CD14-positive monocyte (primary cell): ENCODE measurements around the gene RPS6KL1. TPM values are rescaled to one million over a fixed set of nuclear protein-coding genes. Genes with fewer than 3 reads are reported as not detected.
A peak's percentile ranks its signal among the peaks of the same experiment; 100 is the strongest.

Experiments
- DNase-seq, 3 donors: peaks; one replicate each; pipeline ENCODE4 v3.0.0-alpha.2; 2011 to 2022
- H2AFZ ChIP-seq: 2 replicates; pipeline ENCODE4 v1.6.0; 2012; ENCODE audit warnings: mild to moderate bottlenecking, low read depth, low read length, inconsistent platforms; ENCODE audit not compliant: insufficient read depth, poor library complexity, severe bottlenecking
- H3K27ac ChIP-seq, 2 donors: 1 replicate in 1 of 2; 2 replicates in 1 of 2; pipeline ENCODE4 v1.5.1; 2012 to 2013; ENCODE audit warnings: low read length in 2 of 2, control low read depth in 1 of 2, inconsistent platforms in 1 of 2, low read depth in 1 of 2, mild to moderate bottlenecking in 1 of 2
- H3K27me3 ChIP-seq, 2 donors: one replicate each; pipeline versions ENCODE4 v1.6.0 to v1.6.1; 2011 to 2013; ENCODE audit warnings: low read length in 2 of 2; ENCODE audit not compliant: control insufficient read depth in 2 of 2, insufficient read depth in 2 of 2
- H3K36me3 ChIP-seq, 2 donors: replicated peaks in 1 of 2; 1 replicate in 1 of 2; 2 replicates in 1 of 2; pipeline versions ENCODE4 v1.5.1 to v1.6.1; 2012 to 2013; ENCODE audit warnings: low read length in 2 of 2, control low read depth in 1 of 2, inconsistent platforms in 1 of 2, mild to moderate bottlenecking in 1 of 2; ENCODE audit not compliant: insufficient read depth in 2 of 2, control insufficient read depth in 1 of 2
- H3K4me1 ChIP-seq, 2 donors: 1 replicate in 1 of 2; 2 replicates in 1 of 2; pipeline versions ENCODE4 v1.5.1 to v1.6.1; 2012 to 2013; ENCODE audit warnings: low read length in 2 of 2, control low read depth in 1 of 2, inconsistent platforms in 1 of 2, mild to moderate bottlenecking in 1 of 2, moderate library complexity in 1 of 2; ENCODE audit not compliant: insufficient read depth in 2 of 2, control insufficient read depth in 1 of 2
- H3K4me2 ChIP-seq: replicated peaks from 2 replicates; pipeline ENCODE3; 2012; ENCODE audit warnings: low read length, moderate library complexity, mild to moderate bottlenecking; ENCODE audit not compliant: poor library complexity, severe bottlenecking; ENCODE audit errors: extremely low read depth
- H3K4me3 ChIP-seq, 3 experiments: fragments of 200-600 bp in 1 of 3; sonication (generic) in 1 of 3; replicated peaks in 1 of 3; 1 replicate in 2 of 3; 2 replicates in 1 of 3; pipeline ENCODE4 v1.5.1; 2011 to 2013; ENCODE audit warnings: low read length in 3 of 3, mild to moderate bottlenecking in 3 of 3, control low read depth in 2 of 3, low read depth in 2 of 3, inconsistent platforms in 1 of 3, moderate library complexity in 1 of 3
- H3K79me2 ChIP-seq: 2 replicates; pipeline ENCODE4 v1.6.0; 2012; ENCODE audit warnings: mild to moderate bottlenecking, control low read depth, inconsistent platforms, low read length, moderate library complexity; ENCODE audit not compliant: insufficient read depth
- H3K9ac ChIP-seq: 2 replicates; pipeline ENCODE4 v1.6.0; 2017; ENCODE audit warnings: low read length, mild to moderate bottlenecking; ENCODE audit not compliant: insufficient read depth, poor library complexity, severe bottlenecking
- H3K9me3 ChIP-seq, 2 donors: replicated peaks in 1 of 2; 1 replicate in 1 of 2; 2 replicates in 1 of 2; pipeline versions ENCODE4 v1.5.1 to v1.6.1; 2012 to 2013; ENCODE audit warnings: low read length in 2 of 2, control low read depth in 1 of 2; ENCODE audit not compliant: control insufficient read depth in 1 of 2, insufficient read depth in 1 of 2
- H4K20me1 ChIP-seq: 2 replicates; pipeline ENCODE4 v1.6.0; 2012; ENCODE audit warnings: mild to moderate bottlenecking, low read length, control low read depth, moderate library complexity; ENCODE audit not compliant: insufficient read depth
- H3K27ac Mint-ChIP-seq, 7 donors: one replicate each; pipeline ENCODE4 v1.8.0; 2020; ENCODE audit warnings: mild to moderate bottlenecking in 7 of 7, mixed read lengths in 7 of 7, moderate library complexity in 6 of 7, inconsistent platforms in 2 of 7
- H3K27me3 Mint-ChIP-seq, 3 donors: one replicate each; pipeline ENCODE4 v1.8.0; 2021 to 2022; ENCODE audit warnings: low read depth in 3 of 3, mild to moderate bottlenecking in 3 of 3, mixed read lengths in 3 of 3, moderate library complexity in 3 of 3, inconsistent platforms in 1 of 3
- H3K36me3 Mint-ChIP-seq, 2 donors: one replicate each; pipeline ENCODE4 v1.8.0; 2020; ENCODE audit warnings: mixed read lengths in 2 of 2, inconsistent platforms in 1 of 2, mild to moderate bottlenecking in 1 of 2
- H3K4me1 Mint-ChIP-seq: one replicate; pipeline ENCODE4 v1.8.0; 2020; ENCODE audit warnings: mild to moderate bottlenecking, mixed read lengths
- H3K4me3 Mint-ChIP-seq, 2 donors: one replicate each; pipeline ENCODE4 v1.8.0; 2020; ENCODE audit warnings: mild to moderate bottlenecking in 2 of 2, mixed read lengths in 2 of 2, moderate library complexity in 1 of 2
- H3K9me3 Mint-ChIP-seq, 7 donors: one replicate each; pipeline ENCODE4 v1.8.0; 2020 to 2022; ENCODE audit warnings: mixed read lengths in 7 of 7, mild to moderate bottlenecking in 6 of 7, moderate library complexity in 6 of 7, inconsistent platforms in 2 of 7
- CTCF ChIP-seq: fragments of 200-600 bp; IDR thresholded peaks from one replicate; pipeline ENCODE4 v1.8.0; 2022; ENCODE audit warnings: antibody characterized with exemption, mild to moderate bottlenecking
- WGBS: methylation state at CpG from one replicate; pipeline ENCODE4 v1.1.5; 2013; ENCODE audit warnings: missing lambda C conversion rate; ENCODE audit not compliant: insufficient coverage; 5-methylcytosine and 5-hydroxymethylcytosine counted together
- intact Hi-C, 2 donors: fragments of 100-400 bp; cut with micrococcal nuclease; formaldehyde crosslinking; loops; one replicate each; pipeline versions ENCODE4 v1.15.0 to v1.15.1; 2023
- polyA plus RNA-seq, 3 donors: library from polyadenylated mRNA; depleted of rRNA in 1 of 3; unstranded in 2 of 3; stranded (reverse) in 1 of 3; fragments of 300-500 nt in 2 of 3; fragments of >200 nt in 1 of 3; fragmentation: Illumina TruSeq in 2 of 3; gene quantifications; 1 replicate in 2 of 3; 2 replicates in 1 of 3; pipeline ENCODE4 v1.2.3, GENCODE V29; 2012 to 2021

The RPS6KL1 gene
- polyA plus RNA-seq, 3 donors = 0.13 TPM; not detected in 2

GRCh38 chr14:74855945-74856344 is 67.1 kb downstream of the RPS6KL1 start:
- no peaks in the 10 kb centered on the region for H3K79me2 ChIP-seq
- DNase-seq = no peak
- no peak overlapping the region for H3K27ac ChIP-seq
- intact Hi-C loops = no loop called here
- Mint-ChIP-seq H3K9me3 (no peaks in the 10 kb centered on the region), H3K27me3 (peaks cover 0 to 6% (median 0%) of the 10 kb centered on the region in 3 donors), H3K4me3 (no peak overlapping the region), H3K4me1 (peaks cover 7% of the 10 kb centered on the region), H3K27ac (peak overlapping the region in 1 of 7 donors; percentile 46), H3K36me3 (no peaks in the 10 kb centered on the region)
- no peaks in the 10 kb centered on the region for H4K20me1 ChIP-seq
- 47% methylated on average over 3 of the region's 4 CpGs for WGBS
- TF ChIP-seq CTCF = no peak
- no peak overlapping the region for H3K4me2 ChIP-seq
- H3K27me3 ChIP-seq = no peaks in the 10 kb centered on the region
- no peaks in the 10 kb centered on the region for H3K9me3 ChIP-seq
- no peaks in the 10 kb centered on the region for H3K4me1 ChIP-seq
- no peak overlapping the region for H3K4me3 ChIP-seq
- no peaks in the 10 kb centered on the region for H3K36me3 ChIP-seq
- H3K9ac ChIP-seq = no peak overlapping the region
- H2AFZ ChIP-seq = no peak overlapping the region

- TF ChIP-seq CTCF = no peak
- H3K36me3 Mint-ChIP-seq = no peaks in the 10 kb centered on the region
- H2AFZ ChIP-seq = no peak overlapping the region
- no peak overlapping the region for H3K4me3 Mint-ChIP-seq
- no peaks in the 10 kb centered on the region for H3K4me1 ChIP-seq
- H3K79me2 ChIP-seq = no peaks in the 10 kb centered on the region
- no peaks in the 10 kb centered on the region for H3K36me3 ChIP-seq
- H3K9ac ChIP-seq = no peak overlapping the region
- no peaks in the 10 kb centered on the region for H3K9me3 Mint-ChIP-seq
- no peak overlapping the region for H3K27ac Mint-ChIP-seq
- H3K9me3 ChIP-seq = no peaks in the 10 kb centered on the region
- no peaks in the 10 kb centered on the region for H3K27me3 ChIP-seq
- intact Hi-C loops = no loop called here
- H3K27me3 Mint-ChIP-seq = peaks cover 0 to 6% (median 0%) of the 10 kb centered on the region in 3 donors
- no peak overlapping the region for H3K4me2 ChIP-seq
- DNase-seq = no peak
- H4K20me1 ChIP-seq = no peaks in the 10 kb centered on the region
- 80% methylated on average over 5 of the region's 7 CpGs for WGBS
- H3K4me1 Mint-ChIP-seq = peaks cover 7% of the 10 kb centered on the region
- no peak overlapping the region for H3K27ac ChIP-seq
- no peak overlapping the region for H3K4me3 ChIP-seq
Measured at GRCh38 chr14:74855021-74855420, 68.0 kb downstream of the RPS6KL1 start.

Other genes with a start within 250 kb of the RPS6KL1 start
- 10 to 100 TPM; 12.5 to 23.3 (median 20.0) TPM for gene AREL1, start 210.2 kb downstream of the RPS6KL1 start, polyA plus RNA-seq
- 10 to 100 TPM; 14.8 to 22.6 (median 17.5) TPM for gene FCF1, start 210.1 kb downstream of the RPS6KL1 start, polyA plus RNA-seq
- gene YLPM1, start 159.9 kb downstream of the RPS6KL1 start, polyA plus RNA-seq = 10 to 100 TPM in 1 of 3 donors, 1 to 10 TPM in 2; 2.9 to 19.2 (median 6.2) TPM
- under 1 TPM in 1 of 3 donors, not detected in 2; 0.03 TPM for gene PROX2, start 47.1 kb downstream of the RPS6KL1 start, polyA plus RNA-seq
- gene DLST, start 41.3 kb downstream of the RPS6KL1 start, polyA plus RNA-seq = 10 to 100 TPM in 1 of 3 donors, 1 to 10 TPM in 2; 6.7 to 76.5 (median 7.3) TPM
- under 1 TPM in 1 of 3 donors, not detected in 2; 0.03 TPM for gene PGF, start 32.3 kb upstream of the RPS6KL1 start, polyA plus RNA-seq
- gene EIF2B2, start 79.7 kb upstream of the RPS6KL1 start, polyA plus RNA-seq = 10 to 100 TPM; 20.8 to 26.3 (median 23.9) TPM
- gene MLH3, start 128.2 kb upstream of the RPS6KL1 start, polyA plus RNA-seq = 1 to 10 TPM; 3.4 to 6.3 (median 5.1) TPM
- gene ACYP1, start 140.8 kb upstream of the RPS6KL1 start, polyA plus RNA-seq = 10 to 100 TPM in 1 of 3 donors, 1 to 10 TPM in 2; 2.8 to 11.8 (median 4.3) TPM
- gene ZC2HC1C, start 146.4 kb upstream of the RPS6KL1 start, polyA plus RNA-seq = under 1 TPM in 1 of 3 donors, not detected in 2; 0.08 TPM
- 10 to 100 TPM in 2 of 3 donors, 1 to 10 TPM in 1; 8.9 to 27.8 (median 10.1) TPM for gene NEK9, start 203.8 kb upstream of the RPS6KL1 start, polyA plus RNA-seq